HepG2 (cell line): Measurements from ENCODE around the gene MRPL14. TPM values are rescaled to one million over a fixed set of nuclear protein-coding genes. Genes with fewer than 3 reads are reported as not detected.
A peak's percentile ranks its signal among the peaks of the same experiment; 100 is the strongest.

ENCODE experiments used
- ELF3 ChIP-seq: IDR thresholded peaks from 2 replicates; pipeline ENCODE4 v1.6.1; 2016; ENCODE audit warnings: missing genetic modification reagents, missing compliant biosample characterization
- HDAC2 ChIP-seq: sonication (generic); formaldehyde crosslinking; IDR thresholded peaks from 2 replicates; pipeline ENCODE4 v1.4.0; 2020; ENCODE audit warnings: missing genetic modification reagents
- MTA1 ChIP-seq: sonication (generic); formaldehyde crosslinking; IDR thresholded peaks from 2 replicates; pipeline ENCODE4 v1.4.0; 2020; ENCODE audit warnings: missing genetic modification reagents, mild to moderate bottlenecking, borderline replicate concordance
- PRDM10 ChIP-seq: sonication (generic); formaldehyde crosslinking; IDR thresholded peaks from 2 replicates; pipeline ENCODE4 v1.4.0; 2020; ENCODE audit warnings: low read depth, missing genetic modification reagents
- RERE ChIP-seq: IDR thresholded peaks from 2 replicates; pipeline ENCODE4 v1.6.1; 2016; ENCODE audit warnings: low read depth, missing genetic modification reagents, missing compliant biosample characterization
- SP4 ChIP-seq: sonication (generic); formaldehyde crosslinking; IDR thresholded peaks from 2 replicates; pipeline ENCODE4 v1.8.1; 2023; ENCODE audit warnings: mild to moderate bottlenecking, missing genetic modification reagents
- THAP11 ChIP-seq: IDR thresholded peaks from 2 replicates; pipeline ENCODE4 v1.6.1; 2016; ENCODE audit warnings: missing biosample characterization, missing genetic modification reagents
- ZBTB34 ChIP-seq: sonication (generic); formaldehyde crosslinking; IDR thresholded peaks from 2 replicates; pipeline ENCODE4 v1.8.0; 2022; ENCODE audit warnings: mild to moderate bottlenecking, missing genetic modification reagents
- ZNF446 ChIP-seq: sonication (generic); formaldehyde crosslinking; IDR thresholded peaks from 2 replicates; pipeline ENCODE4 v1.5.0; 2020; ENCODE audit warnings: mild to moderate bottlenecking, missing genetic modification reagents
- polyA plus RNA-seq, 8 experiments: library from polyadenylated mRNA; depleted of rRNA in 3 of 8; stranded (reverse) in 7 of 8; unstranded in 1 of 8; fragments of >200 nt; fragmentation: Illumina TruSeq in 4 of 8; extraction: Trizol in 4 of 8; gene quantifications; 2 replicates each; pipeline versions ENCODE4 v1.2.1 to v1.2.3, GENCODE V29; 2011 to 2016; ENCODE audit warnings: low read depth in 4 of 8, missing spikeins in 1 of 8, mixed read lengths in 1 of 8; ENCODE audit not compliant: insufficient read depth in 1 of 8
- total RNA-seq, 5 experiments: library from RNA; depleted of rRNA; stranded (reverse); fragments of >200 nt; fragmentation: Illumina TruSeq; extraction: Trizol; gene quantifications; 2 replicates each; pipeline ENCODE4 v1.2.3, GENCODE V29; 2016; ENCODE audit warnings: low read depth in 1 of 5
- TF ChIP-seq, protein P1 (sequence below): IDR thresholded peaks from 2 replicates; pipeline ENCODE4 v1.6.1; 2018; ENCODE audit warnings: missing genetic modification reagents
- TF ChIP-seq, protein P2 (sequence below): sonication (generic); formaldehyde crosslinking; IDR thresholded peaks from 2 replicates; pipeline ENCODE4 v1.8.1; 2023; ENCODE audit warnings: mild to moderate bottlenecking, missing genetic modification reagents
- TF ChIP-seq, protein P3 (sequence below): sonication (generic); formaldehyde crosslinking; IDR thresholded peaks from 2 replicates; pipeline ENCODE4 v1.5.0; 2020; ENCODE audit warnings: mild to moderate bottlenecking, missing genetic modification reagents, moderate library complexity

Gene MRPL14
- total and polyA plus RNA-seq, 2 of the 13 experiments (the other 11 are each of a cell fraction or from before 2014, with no cell fraction given) = 157 to 178 TPM

GRCh38 chr6:44111434-44112417, 15.5 kb downstream of the MRPL14 start (continued):
- TF ChIP-seq ELF3 (CRISPR knock-in tag) = peak; percentile 81
- TF ChIP-seq, protein P1, sequence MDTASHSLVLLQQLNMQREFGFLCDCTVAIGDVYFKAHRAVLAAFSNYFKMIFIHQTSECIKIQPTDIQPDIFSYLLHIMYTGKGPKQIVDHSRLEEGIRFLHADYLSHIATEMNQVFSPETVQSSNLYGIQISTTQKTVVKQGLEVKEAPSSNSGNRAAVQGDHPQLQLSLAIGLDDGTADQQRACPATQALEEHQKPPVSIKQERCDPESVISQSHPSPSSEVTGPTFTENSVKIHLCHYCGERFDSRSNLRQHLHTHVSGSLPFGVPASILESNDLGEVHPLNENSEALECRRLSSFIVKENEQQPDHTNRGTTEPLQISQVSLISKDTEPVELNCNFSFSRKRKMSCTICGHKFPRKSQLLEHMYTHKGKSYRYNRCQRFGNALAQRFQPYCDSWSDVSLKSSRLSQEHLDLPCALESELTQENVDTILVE (CRISPR knock-in tag) = peak; percentile 64; the same call in 1 of the 2 replicates
- peak; percentile 90 for TF ChIP-seq HDAC2
- TF ChIP-seq RERE = peak; percentile 40; the same call in 1 of the 2 replicates
- peak; percentile 83 for TF ChIP-seq THAP11
- TF ChIP-seq ZNF446 (CRISPR knock-in tag) = no peak
- peak; percentile 73; the same call in 1 of the 2 replicates for TF ChIP-seq PRDM10
- TF ChIP-seq, protein P2, sequence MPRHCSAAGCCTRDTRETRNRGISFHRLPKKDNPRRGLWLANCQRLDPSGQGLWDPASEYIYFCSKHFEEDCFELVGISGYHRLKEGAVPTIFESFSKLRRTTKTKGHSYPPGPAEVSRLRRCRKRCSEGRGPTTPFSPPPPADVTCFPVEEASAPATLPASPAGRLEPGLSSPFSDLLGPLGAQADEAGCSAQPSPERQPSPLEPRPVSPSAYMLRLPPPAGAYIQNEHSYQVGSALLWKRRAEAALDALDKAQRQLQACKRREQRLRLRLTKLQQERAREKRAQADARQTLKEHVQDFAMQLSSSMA = peak; percentile 20; the same call in 1 of the 2 replicates
- TF ChIP-seq SP4 = 0 out of 2 replicates have a peak, but pooled peaks have one; percentile 0
- TF ChIP-seq, protein P3, sequence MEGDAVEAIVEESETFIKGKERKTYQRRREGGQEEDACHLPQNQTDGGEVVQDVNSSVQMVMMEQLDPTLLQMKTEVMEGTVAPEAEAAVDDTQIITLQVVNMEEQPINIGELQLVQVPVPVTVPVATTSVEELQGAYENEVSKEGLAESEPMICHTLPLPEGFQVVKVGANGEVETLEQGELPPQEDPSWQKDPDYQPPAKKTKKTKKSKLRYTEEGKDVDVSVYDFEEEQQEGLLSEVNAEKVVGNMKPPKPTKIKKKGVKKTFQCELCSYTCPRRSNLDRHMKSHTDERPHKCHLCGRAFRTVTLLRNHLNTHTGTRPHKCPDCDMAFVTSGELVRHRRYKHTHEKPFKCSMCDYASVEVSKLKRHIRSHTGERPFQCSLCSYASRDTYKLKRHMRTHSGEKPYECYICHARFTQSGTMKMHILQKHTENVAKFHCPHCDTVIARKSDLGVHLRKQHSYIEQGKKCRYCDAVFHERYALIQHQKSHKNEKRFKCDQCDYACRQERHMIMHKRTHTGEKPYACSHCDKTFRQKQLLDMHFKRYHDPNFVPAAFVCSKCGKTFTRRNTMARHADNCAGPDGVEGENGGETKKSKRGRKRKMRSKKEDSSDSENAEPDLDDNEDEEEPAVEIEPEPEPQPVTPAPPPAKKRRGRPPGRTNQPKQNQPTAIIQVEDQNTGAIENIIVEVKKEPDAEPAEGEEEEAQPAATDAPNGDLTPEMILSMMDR (CRISPR knock-in tag) = peak; percentile 26; the same call in 1 of the 2 replicates
- TF ChIP-seq ZBTB34 (CRISPR knock-in tag) = 0 out of 2 replicates have a peak, but pooled peaks have one; percentile 49
- TF ChIP-seq MTA1 = peak; percentile 56; the same call in 1 of the 2 replicates
